ENCODE results near the gene ZBTB20.
"Not testable (repeated sequence)": the region's sequence is repeated elsewhere in the genome, so short reads cannot be mapped to it uniquely, and the experiment has no call there.

Gene ZBTB20

DNA sequence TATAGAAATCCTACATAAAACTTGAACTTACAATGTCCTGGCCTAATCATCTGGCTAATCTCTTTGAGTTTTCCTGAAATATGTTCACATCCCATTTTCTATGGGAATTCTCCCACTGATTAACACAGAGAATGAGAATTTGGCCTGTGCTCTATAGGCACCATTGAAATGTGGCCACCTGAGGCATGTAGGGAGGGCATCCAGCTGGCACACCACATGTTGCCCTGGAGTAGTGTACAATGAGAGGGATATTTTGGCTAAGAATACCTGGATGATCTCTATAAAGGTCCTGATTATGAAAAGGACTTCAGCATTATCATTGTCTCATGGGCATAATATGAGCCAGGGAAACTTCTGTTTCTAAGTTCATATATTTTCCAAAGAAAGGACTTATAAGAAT, 324.0 kb downstream of the ZBTB20 start:
- no peak for DNase-seq (ENCODE audit: low read depth, low spot score)
- no peak overlapping the region for H3K4me3 ChIP-seq (ENCODE audit: low read length)

DNA sequence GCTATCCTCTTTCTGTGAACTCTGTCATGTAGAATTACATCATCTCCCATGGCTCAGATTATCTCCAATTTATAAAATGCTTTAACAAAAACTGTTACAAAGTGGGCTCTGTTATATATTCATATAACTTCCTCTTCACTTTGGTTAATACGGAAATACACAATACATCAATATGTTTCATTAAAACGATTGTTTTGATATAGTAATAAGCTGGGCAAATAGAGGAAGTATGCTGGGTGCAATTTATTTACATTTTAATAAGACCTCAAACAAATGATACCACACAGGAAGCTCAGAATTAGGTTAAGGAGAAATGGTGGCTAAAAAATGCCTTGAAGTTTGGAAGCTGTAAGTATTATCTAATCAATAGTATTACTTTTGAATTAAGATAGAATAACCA, 331.0 kb downstream of the ZBTB20 start:
- no peak for DNase-seq (ENCODE audit: low read depth, low spot score)
- H3K4me3 ChIP-seq (ENCODE audit: low read length), result no peak overlapping the region

DNA sequence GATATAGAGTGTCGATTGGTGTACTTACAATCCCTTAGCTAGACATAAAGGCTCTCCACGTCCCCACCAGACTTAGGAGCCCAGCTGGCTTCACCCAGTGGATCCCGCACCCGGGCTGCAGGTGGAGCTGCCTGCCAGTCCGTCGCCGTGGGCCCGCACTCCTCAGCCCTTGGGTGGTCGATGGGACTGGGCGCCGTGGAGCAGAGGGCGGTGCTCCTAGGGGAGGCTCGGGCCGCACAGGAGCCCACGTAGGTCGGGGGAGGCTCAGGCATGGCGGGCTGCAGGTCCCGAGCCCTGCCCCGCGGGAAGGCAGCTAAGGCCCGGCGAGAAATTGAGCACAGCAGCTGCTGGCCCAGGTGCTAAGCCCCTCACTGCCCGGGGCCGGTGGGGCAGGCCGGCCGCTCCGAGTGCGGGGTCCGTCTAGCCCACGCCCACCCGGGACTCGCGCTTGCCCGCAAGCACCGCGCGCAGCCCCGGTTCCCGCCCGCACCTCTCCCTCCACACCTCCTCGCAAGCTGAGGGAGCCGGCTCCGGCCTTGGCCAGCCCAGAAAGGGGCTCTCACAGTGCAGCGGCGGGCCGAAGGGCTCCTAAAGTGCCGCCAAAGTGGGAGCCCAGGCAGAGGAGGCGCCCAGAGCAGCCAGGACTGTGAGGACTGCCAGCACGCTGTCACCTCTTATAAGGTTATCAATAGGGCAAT, 334.4 kb downstream of the ZBTB20 start:
- not testable (repeated sequence) for DNase-seq (ENCODE audit: low read depth, low spot score); H3K4me3 ChIP-seq (ENCODE audit: low read length)

DNA sequence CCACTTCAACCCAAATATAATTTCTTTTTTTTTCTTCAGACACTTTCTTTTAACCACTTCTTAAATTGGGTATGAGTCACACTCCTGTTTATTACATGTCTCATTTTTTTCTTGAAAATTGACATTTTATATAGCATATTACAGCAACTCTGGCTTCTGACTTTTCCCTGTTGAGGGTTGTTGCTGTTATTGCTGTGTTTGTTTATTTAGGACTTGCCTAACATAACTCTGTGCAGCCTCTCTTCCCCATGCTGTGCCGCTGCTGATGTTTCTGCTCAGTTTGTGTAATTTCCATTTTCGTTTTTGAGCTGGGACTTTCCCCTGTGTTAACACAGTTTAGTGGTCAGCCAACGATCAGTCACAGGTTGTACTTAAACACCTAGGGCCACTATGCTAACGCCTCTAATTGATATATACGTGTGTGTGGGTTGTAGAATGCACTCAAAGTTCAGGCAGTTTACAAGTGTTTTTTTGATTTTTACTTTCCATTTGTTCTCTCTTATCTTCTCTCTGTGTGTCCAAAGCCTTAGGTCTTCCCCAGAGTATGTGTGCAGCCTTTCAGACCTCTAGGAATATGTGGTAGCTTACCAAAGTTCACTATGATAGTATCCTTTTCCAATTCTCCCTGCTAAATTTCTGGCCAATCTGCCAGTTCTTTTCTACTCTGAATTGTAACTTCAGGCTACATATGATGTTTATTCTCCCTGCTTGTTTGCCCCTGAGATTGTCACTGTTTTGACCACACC, 337.2 kb downstream of the ZBTB20 start:
- DNase-seq (ENCODE audit: low read depth, low spot score), result no peak
- H3K4me3 ChIP-seq (ENCODE audit: low read length), result no peak overlapping the region

DNA sequence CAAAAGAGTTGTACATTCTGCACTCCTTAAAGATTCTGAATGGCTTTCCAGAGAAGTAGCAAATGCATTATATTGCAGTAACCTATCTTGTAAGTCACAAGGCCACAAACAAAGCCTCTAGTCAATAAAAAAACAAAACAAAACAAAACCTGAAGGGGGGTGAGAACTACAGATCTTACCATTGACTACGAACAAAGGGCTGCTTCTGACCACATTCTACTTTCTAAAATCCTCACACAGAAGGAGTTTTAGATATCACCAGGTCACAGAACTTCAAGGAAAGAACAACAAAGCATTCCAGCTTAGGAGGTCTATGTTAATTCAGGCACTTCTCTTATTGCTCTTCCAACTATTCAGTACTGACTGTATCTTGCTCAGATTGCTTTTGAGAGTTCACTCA, 343.0 kb downstream of the ZBTB20 start:
- H3K4me3 ChIP-seq (ENCODE audit: low read length), result no peak overlapping the region
- no peak for DNase-seq (ENCODE audit: low read depth, low spot score)

DNA sequence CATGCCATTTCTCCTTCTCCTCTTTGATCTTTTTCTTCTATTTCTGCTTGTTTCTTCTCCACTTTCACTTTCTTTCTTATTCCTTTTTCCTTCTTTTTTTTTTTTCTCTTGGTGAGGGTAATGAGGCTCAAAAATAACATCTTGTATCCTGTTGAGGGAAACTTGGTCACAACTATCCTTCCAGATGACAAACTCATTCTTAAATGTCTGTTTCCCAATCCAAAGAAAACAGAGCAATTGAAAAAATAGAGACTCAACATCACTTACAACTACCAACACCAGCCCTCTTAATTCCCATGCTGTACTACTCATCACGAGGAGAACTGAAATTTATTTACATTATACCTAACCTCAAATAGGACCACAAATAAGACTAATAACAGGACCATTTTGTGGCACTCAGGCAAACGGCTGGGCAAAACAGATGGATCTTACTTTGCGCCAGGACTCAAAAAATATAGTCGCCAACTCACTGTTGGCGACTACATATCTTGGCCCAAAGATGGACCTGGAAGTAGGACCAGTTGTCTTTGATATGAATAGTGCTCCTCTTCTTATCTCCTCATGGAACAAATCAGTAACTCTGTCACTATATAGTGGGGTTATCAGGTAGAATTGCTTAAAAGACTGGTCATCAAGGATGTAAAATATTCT, 343.9 kb downstream of the ZBTB20 start:
- H3K4me3 ChIP-seq (ENCODE audit: low read length), result no peak overlapping the region

DNA sequence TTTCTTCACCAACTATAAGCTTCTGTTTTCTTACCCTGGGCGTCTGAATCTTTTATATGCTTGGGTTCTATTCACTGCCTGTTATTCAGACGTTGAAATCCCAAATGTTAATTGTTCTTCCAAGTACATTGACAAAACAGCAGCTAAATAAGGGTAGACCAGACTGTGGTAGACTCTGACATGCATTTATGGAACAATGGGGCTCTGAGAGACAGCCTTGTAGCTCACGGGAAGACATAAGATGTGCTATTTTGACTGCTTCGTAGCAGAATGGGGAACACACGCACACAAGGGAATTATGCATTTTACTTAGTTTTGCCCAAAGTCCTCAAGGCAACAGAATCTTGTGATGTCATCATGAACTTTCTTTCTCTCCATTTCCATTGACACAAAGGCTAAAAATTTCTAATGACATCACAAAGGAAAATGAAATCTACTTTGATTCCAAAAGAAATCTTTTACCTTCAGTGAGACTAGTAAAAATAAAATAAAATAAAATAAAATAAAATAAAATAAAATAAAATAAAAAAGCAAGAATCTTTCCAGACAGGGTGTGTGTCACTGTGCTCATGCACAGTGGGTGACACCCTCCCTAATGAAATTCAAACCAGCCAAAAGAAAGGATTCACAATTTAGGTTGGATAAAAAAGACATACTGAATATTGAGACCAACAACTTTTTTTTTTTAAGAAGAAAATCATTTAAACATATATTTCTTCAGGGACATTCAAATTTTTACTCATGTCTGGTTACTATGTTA, 346.6 kb downstream of the ZBTB20 start:
- no peak for DNase-seq (ENCODE audit: low read depth, low spot score)
- no peak overlapping the region for H3K4me3 ChIP-seq (ENCODE audit: low read length)

More for the DNA sequence above, 343.9 kb downstream of the ZBTB20 start:
- DNase-seq (ENCODE audit: low read depth, low spot score), result no peak

DNA sequence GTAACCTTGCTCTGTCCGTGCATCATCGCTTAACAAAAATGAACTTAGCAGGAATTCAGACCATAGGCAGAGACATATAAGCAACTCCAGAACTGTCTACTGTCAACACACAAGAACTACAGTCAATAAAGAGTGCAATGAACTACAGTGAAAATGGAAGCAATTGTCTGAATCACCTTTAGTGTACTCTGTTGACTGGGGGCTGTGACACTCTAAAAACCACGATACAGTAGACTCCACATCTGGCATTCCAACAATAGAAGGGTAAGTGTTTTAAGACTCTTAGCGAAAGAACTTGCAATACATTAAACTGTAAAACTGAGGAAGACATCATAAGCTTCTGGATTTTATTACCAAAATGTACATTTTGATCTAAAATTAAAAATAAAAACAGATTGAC, 347.3 kb downstream of the ZBTB20 start:
- DNase-seq (ENCODE audit: low read depth, low spot score), result no peak
- H3K4me3 ChIP-seq (ENCODE audit: low read length), result no peak overlapping the region

DNA sequence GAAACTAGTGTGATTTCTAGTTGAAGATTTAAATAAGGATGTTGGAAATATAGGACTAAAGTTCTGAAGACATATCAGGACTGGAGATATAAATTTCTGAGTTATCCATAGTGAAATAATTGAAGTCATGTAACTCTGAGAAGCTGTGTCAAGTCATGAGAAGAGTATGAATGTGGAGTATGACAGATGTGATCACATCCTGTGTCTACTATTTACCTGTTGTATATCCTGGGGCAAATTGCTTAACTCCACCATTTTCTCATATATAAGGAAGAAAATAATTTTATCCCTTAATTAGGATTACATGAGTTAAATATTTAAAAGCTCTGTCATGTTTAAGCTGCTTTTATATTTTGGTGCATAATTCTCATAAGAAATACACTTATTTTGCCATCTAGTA, 350.3 kb downstream of the ZBTB20 start:
- no peak overlapping the region for H3K4me3 ChIP-seq (ENCODE audit: low read length)
- no peak for DNase-seq (ENCODE audit: low read depth, low spot score)

DNA sequence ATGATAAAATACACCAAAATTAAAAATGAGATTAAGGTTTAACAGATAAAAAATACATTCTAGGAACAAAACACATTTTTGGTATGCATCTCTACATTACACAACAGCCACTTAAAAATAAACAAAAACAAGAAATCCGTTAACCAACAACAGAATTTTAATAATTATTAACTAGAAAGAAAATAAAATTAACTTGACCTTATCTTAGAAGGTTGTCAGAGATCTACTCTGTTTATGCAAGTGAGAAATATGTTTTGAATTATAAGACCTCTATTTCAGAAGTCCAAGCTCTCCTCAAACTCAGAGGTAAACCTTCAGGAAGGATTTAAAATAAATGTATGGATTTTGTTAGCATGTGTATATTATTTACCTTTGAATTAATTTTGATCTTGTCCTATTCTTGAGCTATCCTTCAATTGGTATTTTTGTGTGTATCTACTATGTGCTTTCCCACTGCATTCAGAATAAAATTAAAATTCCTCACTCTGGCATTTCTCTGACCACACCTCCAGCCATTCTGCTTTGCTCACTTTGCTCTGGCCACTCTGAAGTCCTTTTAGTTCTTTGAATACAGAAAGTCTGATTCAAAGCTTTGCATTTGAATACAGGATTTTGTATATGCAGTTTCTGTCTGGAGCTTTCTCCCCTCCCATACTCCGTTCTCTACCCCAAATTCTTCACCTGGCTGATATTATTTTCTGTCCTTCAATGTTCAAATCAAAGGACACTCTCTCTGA, 352.0 kb downstream of the ZBTB20 start:
- no peak for DNase-seq (ENCODE audit: low read depth, low spot score)
- H3K4me3 ChIP-seq (ENCODE audit: low read length), result no peak overlapping the region

DNA sequence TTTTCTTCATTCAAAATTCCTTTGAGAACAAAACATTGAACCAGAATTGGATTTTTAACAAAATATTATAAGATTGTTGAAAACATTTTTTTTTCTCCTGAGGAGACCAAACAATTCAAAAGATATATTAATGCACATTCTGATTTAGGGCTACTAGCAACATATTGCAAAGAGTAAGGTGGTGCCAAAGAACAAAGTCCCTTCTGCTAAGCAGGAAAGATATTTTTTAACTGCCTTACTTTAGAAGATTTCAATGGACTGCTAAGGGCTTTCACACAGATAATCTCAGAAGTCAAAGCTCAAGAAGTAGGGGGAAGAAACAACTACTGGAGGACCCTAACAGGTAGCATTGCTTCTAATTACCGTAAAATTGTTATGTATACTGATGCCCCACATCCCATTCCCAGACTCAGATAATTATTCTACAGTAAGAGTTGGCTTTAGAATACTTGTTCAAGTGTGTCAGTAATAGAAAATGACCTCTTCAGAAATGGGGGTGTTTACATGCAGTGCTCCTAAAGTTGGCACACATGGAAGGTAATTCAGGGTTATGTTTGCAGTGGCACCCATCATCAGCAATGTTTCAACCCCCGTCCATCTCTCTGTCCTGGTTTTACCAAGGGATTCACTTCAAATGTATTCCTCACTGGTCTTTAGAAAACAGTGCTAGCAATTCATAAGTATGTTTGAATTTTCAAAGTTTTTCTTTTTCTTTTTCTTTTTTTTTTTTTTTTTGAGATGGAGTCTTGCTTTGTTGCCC, 354.7 kb downstream of the ZBTB20 start:
- DNase-seq (ENCODE audit: low read depth, low spot score), result no peak
- H3K4me3 ChIP-seq (ENCODE audit: low read length), result no peak overlapping the region

DNA sequence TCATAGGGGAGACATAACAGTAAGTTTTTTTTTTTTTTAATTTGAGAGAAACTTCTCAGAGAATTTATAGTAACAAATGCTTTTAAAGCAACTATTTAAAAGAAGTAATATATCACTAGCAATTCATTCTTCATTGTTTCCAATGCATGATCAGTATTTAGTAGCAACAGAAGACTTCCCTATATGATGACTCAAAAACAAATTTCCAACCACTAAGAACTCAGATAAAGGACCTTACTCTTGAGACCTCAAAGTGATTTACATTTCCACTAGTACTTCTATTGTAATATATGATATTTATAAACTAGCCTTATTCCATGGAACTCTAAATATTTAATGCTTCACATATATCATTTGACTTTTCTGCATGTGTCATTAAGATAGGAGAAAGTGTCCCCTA, 356.3 kb downstream of the ZBTB20 start:
- H3K4me3 ChIP-seq (ENCODE audit: low read length), result no peak overlapping the region
- no peak for DNase-seq (ENCODE audit: low read depth, low spot score)

DNA sequence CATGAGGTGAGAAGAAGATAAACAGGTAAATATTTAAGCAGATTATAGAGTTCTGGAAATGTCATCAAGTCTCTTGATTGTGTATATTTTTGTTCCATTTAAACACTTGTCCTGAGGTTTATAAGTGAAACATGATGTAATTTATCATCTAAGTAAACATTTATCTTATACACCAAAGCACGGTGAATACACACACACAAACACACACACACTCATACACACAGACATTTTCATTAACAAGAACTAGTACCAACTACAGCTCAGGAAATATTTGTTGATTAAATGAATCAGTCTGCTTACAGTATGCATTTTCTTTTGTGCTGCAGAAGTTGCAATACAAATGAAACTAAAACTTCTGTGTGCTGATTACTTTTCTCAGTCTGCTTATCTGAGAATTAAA, 357.3 kb downstream of the ZBTB20 start:
- no peak for DNase-seq (ENCODE audit: low read depth, low spot score)
- no peak overlapping the region for H3K4me3 ChIP-seq (ENCODE audit: low read length)

DNA sequence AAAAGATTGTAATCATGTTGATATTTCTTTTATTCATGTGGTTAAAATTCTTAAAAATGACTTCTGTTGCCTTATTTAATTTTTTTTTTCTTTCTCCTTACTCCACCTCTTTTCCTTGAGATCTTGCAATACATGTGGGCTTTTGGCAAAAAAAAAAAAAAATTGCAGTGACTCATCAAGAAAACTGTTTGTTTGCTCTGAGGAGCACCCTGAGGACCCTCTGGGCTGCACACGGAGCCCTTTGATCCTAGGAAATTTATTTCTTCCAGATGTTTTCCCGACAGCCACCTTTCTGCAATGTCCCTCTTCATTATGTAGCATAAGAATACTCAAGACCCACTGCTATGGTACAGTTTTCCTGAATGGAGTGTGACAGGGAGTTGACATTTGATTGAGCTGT, 371.7 kb downstream of the ZBTB20 start:
- DNase-seq (ENCODE audit: low read depth, low spot score), result no peak
- H3K4me3 ChIP-seq (ENCODE audit: low read length), result no peak overlapping the region

DNA sequence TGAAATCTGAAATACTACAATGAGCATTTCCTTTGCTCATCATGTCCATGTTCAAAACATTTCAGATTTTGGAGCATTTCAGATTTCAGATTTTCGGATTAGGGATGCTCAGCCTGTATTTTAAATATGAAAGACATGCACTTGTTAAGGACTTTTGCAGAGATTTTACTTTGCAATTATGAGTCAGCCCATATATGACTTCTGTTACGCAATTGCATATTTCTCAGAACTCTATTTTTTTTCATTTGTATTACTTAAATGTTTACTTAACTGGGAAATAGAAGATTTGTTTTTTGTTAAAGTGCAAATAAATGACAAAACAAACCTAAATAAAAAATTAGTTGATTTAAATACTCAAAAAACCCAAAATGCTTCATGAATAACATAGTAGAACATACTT, 376.2 kb downstream of the ZBTB20 start:
- H3K4me3 ChIP-seq (ENCODE audit: low read length), result no peak overlapping the region
- DNase-seq (ENCODE audit: low read depth, low spot score), result no peak

DNA sequence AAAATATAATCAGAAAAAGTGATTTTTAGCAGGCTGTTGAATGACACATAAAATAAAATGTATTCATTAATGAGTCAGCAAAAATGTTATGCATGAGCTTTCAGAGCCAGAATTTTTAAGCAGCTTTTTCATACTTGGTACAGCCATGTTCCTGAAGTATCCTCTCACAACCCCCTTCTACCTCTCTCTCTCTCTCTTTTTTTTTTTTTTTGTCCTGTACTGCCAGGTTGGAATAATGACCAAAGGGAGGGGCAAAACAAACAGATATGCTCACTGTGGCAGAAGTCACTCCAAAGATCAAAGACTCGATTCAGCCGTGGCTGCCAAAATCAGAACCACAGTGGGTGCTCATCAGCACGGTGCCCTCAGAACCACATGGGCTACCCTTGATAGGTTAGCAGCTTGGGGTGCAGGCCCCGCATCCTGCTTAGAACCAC, 383.0 kb downstream of the ZBTB20 start:
- no peak overlapping the region for H3K4me3 ChIP-seq (ENCODE audit: low read length)
- no peak for DNase-seq (ENCODE audit: low read depth, low spot score)

DNA sequence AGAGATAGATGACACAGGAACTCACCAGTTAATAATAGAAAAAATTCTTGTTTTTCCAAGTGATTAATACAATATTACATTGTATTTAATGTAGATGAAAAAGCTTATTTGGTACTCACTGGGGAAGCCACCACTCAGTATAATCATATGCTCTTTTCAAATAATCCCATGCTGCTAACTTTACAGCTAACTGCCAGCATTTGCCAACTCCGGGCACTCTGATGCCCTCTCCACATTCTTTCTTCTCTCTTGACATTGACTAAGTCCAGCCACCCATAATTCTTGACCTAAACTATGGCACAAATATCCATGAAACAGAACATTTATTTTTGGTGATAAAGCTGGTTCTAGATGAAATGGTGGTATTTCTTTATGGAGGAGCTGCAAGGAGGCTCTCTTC, 384.9 kb downstream of the ZBTB20 start:
- DNase-seq (ENCODE audit: low read depth, low spot score), result no peak
- no peak overlapping the region for H3K4me3 ChIP-seq (ENCODE audit: low read length)

DNA sequence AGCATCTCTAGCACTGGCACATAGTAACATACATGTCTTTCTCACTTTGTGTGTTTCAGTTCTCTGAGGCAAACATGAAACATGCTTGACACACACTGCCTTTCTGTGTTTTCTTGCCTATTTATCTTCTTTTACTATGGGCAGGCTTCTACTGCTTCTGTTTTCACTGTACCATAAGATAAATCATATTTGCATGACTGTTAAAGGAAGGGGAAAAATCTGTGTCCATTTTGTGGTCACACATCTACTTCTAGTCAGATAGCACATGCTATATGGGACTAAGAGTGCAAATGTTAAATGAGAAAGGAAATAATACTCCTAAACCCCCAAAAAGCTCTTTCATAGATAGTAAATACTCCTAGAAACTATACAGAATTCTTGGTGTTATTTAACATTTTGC, 386.4 kb downstream of the ZBTB20 start:
- DNase-seq (ENCODE audit: low read depth, low spot score), result no peak
- no peak overlapping the region for H3K4me3 ChIP-seq (ENCODE audit: low read length)
